ENCODE measurements around the gene NEK7.

GRCh38 chr1:198328458-198329032, 171.7 kb downstream of the NEK7 start:
- no peak for TF ChIP-seq SIN3A (conservative IDR thresholded peaks at IDR 0.05 in 1 of 2, IDR thresholded peaks at IDR 0.05 in 1 of 2; ENCODE audit: low read depth in 1 of 2, low read length in 2 of 2)
- no peak for TF ChIP-seq TEAD4 (IDR thresholded peaks at IDR 0.05; ENCODE audit: low read depth, low read length)
- TF ChIP-seq ATF3 (IDR thresholded peaks at IDR 0.05; ENCODE audit: insufficient read depth, low read depth, low read length) = no peak
- TF ChIP-seq CTCF (IDR thresholded peaks at IDR 0.05; ENCODE audit: control extremely low read depth in 1 of 3, insufficient read depth in 1 of 3, low read depth in 1 of 3, low read length in 3 of 3) = no peak
- no peak for TF ChIP-seq YY1 (IDR thresholded peaks at IDR 0.05; ENCODE audit: low read depth, low read length)
- no peak for TF ChIP-seq CHD2 (IDR thresholded peaks at IDR 0.05; ENCODE audit: low read length)
- TF ChIP-seq ZNF274 (IDR thresholded peaks at IDR 0.05; ENCODE audit: borderline replicate concordance, extremely low read depth, low read length) = no peak
- no peak for TF ChIP-seq EZH2 (IDR thresholded peaks at IDR 0.05; ENCODE audit: low read depth, low read length, severe bottlenecking)
- no peak for TF ChIP-seq RFX5 (IDR thresholded peaks at IDR 0.05; ENCODE audit: borderline replicate concordance, low read depth, low read length)
- no peak for TF ChIP-seq MAFK (IDR thresholded peaks at IDR 0.05; ENCODE audit: low read depth, low read length)
- TF ChIP-seq JUND (IDR thresholded peaks at IDR 0.05; ENCODE audit: low read length) = no peak
- TF ChIP-seq BACH1 (IDR thresholded peaks at IDR 0.05; ENCODE audit: low read length) = no peak
- no peak for TF ChIP-seq GABPA (IDR thresholded peaks at IDR 0.05; ENCODE audit: borderline replicate concordance, insufficient read depth, low read length)
- TF ChIP-seq CEBPB (IDR thresholded peaks at IDR 0.05; ENCODE audit: low read depth, low read length) = no peak

All from H1 (cell line).